ENCODE measurements around the gene MPG.
A peak's percentile ranks its signal among the peaks of the same experiment; 100 is the strongest.

MPG gene

GRCh38 chr16:94918-95265 lies 16.9 kb downstream of the MPG start:
- Mint-ChIP-seq H3K4me3 (no peak overlapping the region), H3K4me1 (peaks cover 5% of the 10 kb centered on the region), H3K27me3 (no peaks in the 10 kb centered on the region), H3K36me3 (ENCODE audit: low read depth) (peaks cover 10% of the 10 kb centered on the region), H3K9me3 (no peaks in the 10 kb centered on the region), H3K27ac (no peak overlapping the region)
- no peak for ATAC-seq
- DNase-seq, result no peak

DNA sequence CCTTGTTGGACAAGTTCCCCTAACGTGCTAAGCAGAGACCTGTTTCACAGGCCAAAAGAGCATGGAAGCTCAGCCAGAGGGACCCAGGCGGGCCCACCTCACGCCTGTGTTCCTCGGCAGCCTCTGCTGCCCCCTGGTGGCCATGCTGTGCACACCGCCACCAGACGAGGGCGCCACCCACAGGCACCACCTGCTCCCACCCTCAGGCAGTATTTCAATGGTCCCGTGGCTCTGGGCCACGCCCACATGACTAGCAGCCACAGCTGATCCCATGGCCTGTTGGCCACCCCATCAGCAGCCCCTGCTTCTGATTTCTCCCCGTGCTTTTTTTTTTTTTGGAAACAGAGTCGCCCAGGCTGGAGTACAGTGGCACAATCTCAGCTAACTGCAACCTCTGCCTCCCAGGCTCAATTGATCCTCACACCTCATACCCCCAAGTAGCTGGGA lies 18.9 kb downstream of the MPG start:
- no peaks in the 10 kb centered on the region for H3K9me3 Mint-ChIP-seq
- peak; percentile 92 for DNase-seq
- no peak overlapping the region for H3K27ac Mint-ChIP-seq
- peak; percentile 88 for ATAC-seq
- H3K36me3 Mint-ChIP-seq (ENCODE audit: low read depth), result peaks cover 17% of the 10 kb centered on the region
- no peak overlapping the region for H3K4me3 Mint-ChIP-seq
- H3K27me3 Mint-ChIP-seq, result no peaks in the 10 kb centered on the region
- H3K4me1 Mint-ChIP-seq, result peaks cover 5% of the 10 kb centered on the region

DNA sequence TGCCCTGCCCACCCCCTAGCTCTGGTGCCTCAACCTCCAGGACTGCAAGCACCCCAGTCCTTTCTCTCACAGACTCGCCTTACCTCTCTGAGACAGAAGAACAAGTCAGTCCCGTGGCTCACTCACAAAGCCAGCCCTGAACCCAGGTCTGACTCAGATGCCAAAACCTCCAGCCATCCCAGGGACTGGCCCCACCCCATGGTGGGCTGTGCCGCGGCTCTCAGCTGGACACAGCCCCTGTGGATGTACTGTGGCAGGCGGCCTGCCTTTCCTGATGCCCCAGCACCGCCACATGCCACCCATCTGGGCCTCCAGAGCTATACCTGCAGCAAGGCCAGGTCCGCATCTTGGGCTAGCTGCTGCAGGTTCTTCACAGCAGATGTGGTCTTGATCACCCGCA lies 19.8 kb downstream of the MPG start:
- DNase-seq (no peak), ATAC-seq (no peak)
- peaks cover 17% of the 10 kb centered on the region for H3K36me3 Mint-ChIP-seq (ENCODE audit: low read depth)
- H3K27ac Mint-ChIP-seq, result no peak overlapping the region
- H3K4me3 Mint-ChIP-seq, result no peak overlapping the region
- no peaks in the 10 kb centered on the region for H3K27me3 Mint-ChIP-seq
- peaks cover 5% of the 10 kb centered on the region for H3K4me1 Mint-ChIP-seq
- no peaks in the 10 kb centered on the region for H3K9me3 Mint-ChIP-seq

- no peak for DNase-seq
- Mint-ChIP-seq H3K27me3 (no peaks in the 10 kb centered on the region), H3K4me1 (peaks cover 5% of the 10 kb centered on the region), H3K9me3 (no peaks in the 10 kb centered on the region), H3K27ac (no peak overlapping the region), H3K4me3 (no peak overlapping the region), H3K36me3 (ENCODE audit: low read depth) (peaks cover 19% of the 10 kb centered on the region)
- ATAC-seq, result no peak
Measured at GRCh38 chr16:100989-101388, 23.0 kb downstream of the MPG start.

GRCh38 chr16:101586-101985 lies 23.6 kb downstream of the MPG start:
- no peaks in the 10 kb centered on the region for H3K9me3 Mint-ChIP-seq
- no peak overlapping the region for H3K27ac Mint-ChIP-seq
- peaks cover 5% of the 10 kb centered on the region for H3K4me1 Mint-ChIP-seq
- no peak overlapping the region for H3K4me3 Mint-ChIP-seq
- peaks cover 20% of the 10 kb centered on the region for H3K36me3 Mint-ChIP-seq (ENCODE audit: low read depth)
- no peak for ATAC-seq
- DNase-seq, result no peak
- H3K27me3 Mint-ChIP-seq, result no peaks in the 10 kb centered on the region

GRCh38 chr16:102060-102855 lies 24.2 kb downstream of the MPG start:
- no peak overlapping the region for H3K27ac Mint-ChIP-seq
- H3K4me3 Mint-ChIP-seq, result no peak overlapping the region
- DNase-seq (no peak), ATAC-seq (no peak)
- no peaks in the 10 kb centered on the region for H3K4me1 Mint-ChIP-seq
- no peaks in the 10 kb centered on the region for H3K27me3 Mint-ChIP-seq
- peaks cover 18% of the 10 kb centered on the region for H3K36me3 Mint-ChIP-seq (ENCODE audit: low read depth)
- H3K9me3 Mint-ChIP-seq, result no peaks in the 10 kb centered on the region

DNA sequence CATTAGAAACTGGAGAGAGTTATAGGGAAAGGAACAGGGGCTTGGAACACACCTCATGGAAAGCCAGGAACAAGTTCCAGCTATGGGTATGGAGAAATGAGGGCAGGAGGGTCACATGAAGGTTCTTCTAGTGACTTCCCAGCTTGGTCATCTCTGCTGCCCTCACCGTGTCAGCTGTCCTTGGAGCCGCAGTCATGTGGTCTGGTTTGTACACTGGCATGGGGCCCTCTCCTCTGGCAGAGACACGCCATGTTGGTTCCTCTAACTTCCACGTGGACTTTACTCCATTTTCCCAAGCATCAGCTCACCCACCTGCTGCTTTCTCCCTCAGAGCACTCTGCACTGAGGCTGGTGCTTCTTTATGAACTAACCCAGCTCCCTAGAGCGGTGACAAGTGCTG lies 26.3 kb downstream of the MPG start:
- Mint-ChIP-seq H3K4me1 (no peaks in the 10 kb centered on the region), H3K36me3 (ENCODE audit: low read depth) (peaks cover 25% of the 10 kb centered on the region), H3K27me3 (no peaks in the 10 kb centered on the region), H3K4me3 (no peak overlapping the region), H3K27ac (no peak overlapping the region), H3K9me3 (no peaks in the 10 kb centered on the region)
- ATAC-seq (no peak), DNase-seq (no peak)

DNA sequence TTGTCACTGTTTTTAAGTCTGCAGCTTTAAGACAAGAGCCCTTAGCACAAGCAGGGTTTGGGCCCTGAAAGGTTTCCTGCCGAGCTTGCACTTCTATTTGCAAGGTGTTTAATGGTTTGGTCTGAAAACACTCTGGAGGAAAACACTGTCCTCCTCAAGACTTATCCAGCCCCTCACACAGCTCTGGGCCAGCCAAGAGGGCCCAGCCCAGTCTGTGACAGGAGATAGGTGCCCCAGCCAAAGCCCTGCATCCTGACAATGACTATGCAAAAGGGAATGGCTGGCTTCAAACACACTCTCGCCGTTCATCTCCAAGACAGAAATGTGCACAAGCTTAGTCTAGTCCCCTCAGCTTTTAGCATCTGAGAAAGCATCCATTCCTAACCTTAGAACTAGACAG lies 26.9 kb downstream of the MPG start:
- Mint-ChIP-seq H3K4me3 (no peak overlapping the region), H3K36me3 (ENCODE audit: low read depth) (peaks cover 28% of the 10 kb centered on the region), H3K27ac (no peak overlapping the region), H3K4me1 (no peaks in the 10 kb centered on the region), H3K9me3 (no peaks in the 10 kb centered on the region), H3K27me3 (no peaks in the 10 kb centered on the region)
- no peak for ATAC-seq
- no peak for DNase-seq

DNA sequence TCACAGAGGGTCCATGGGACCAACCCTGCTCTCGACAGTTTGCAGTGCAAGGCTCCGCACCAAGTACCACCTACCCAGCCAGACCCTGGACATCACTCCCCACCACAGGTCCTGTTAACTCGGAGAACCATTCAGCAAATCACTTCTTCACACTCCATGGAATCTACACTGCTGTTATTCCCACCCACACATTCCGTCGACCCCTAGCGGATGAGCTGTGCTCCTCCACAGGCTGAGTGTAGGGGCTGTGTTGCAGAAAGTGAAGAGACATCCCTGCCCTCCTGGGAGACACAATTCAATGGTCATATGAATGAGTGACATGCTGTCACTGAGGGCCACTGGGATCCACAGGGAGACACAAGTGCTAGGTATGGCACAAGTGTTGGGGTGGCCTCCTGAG lies 27.5 kb downstream of the MPG start:
- DNase-seq, result no peak
- Mint-ChIP-seq H3K9me3 (no peaks in the 10 kb centered on the region), H3K4me3 (no peak overlapping the region), H3K27me3 (no peaks in the 10 kb centered on the region), H3K27ac (no peak overlapping the region), H3K4me1 (no peaks in the 10 kb centered on the region), H3K36me3 (ENCODE audit: low read depth) (peaks cover 27% of the 10 kb centered on the region)
- no peak for ATAC-seq

DNA sequence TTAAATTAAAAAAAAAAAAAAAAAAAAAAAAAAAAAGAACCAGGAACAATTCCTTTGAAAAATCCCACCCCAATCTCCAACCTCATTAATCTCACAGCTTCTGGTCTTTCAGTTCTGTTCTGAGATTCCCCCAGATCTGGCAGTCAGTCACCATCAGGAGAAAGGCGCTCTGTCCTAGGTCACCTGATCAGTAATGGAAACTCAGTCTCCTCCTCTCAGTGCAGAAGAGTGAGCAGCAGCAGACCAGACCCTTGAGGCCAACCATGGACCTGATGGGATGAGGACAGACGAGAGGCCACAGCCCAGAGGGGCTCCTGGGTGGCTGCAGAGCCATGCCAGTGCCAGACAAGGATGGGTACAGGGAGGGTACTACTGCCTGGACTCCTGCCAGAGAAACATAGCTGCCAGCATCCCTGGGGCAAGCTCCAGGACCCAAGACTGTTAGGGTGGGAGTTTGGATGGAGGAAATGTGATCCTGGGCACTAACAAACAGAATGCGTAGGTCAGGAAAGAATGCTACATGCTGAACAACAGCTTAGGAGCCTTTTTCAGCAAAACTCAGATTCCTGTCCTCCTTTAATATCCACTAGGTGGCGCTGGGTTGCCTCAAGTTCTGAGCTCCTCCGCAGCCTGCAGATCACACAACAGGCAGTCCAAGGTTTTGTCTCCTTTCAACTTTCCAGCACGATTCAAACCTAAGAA lies 28.7 kb downstream of the MPG start:
- peak; percentile 48 for DNase-seq
- no peaks in the 10 kb centered on the region for H3K9me3 Mint-ChIP-seq
- H3K4me3 Mint-ChIP-seq, result no peak overlapping the region
- H3K27ac Mint-ChIP-seq, result no peak overlapping the region
- H3K36me3 Mint-ChIP-seq (ENCODE audit: low read depth), result peaks cover 28% of the 10 kb centered on the region
- peak; percentile 59 for ATAC-seq
- no peaks in the 10 kb centered on the region for H3K27me3 Mint-ChIP-seq
- H3K4me1 Mint-ChIP-seq, result no peaks in the 10 kb centered on the region

- Mint-ChIP-seq H3K27me3 (no peaks in the 10 kb centered on the region), H3K36me3 (ENCODE audit: low read depth) (peaks cover 43% of the 10 kb centered on the region), H3K27ac (no peak overlapping the region), H3K4me1 (peaks cover 10% of the 10 kb centered on the region), H3K4me3 (no peak overlapping the region), H3K9me3 (no peaks in the 10 kb centered on the region)
- no peak for ATAC-seq
- DNase-seq, result no peak
Measured at GRCh38 chr16:112153-112840, 34.3 kb downstream of the MPG start.

DNA sequence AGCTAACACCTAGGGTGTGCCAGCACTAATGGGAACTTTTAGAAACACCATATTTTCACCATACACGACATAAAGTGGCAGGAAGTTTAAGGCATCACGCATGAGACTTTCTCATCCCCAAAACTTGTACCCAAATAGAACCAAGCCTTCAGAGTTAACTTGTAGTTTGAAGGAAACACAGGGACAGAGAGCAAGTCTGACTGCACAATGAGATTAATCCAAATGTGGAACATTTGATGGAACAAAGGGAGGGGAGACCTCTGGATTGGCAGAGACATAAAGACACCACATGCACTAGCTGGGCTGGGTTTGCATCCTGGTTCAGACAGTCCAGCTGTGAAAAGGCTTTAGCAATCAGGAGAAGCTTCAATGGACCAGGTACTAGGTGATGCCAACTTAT lies 36.3 kb downstream of the MPG start:
- H3K27me3 Mint-ChIP-seq, result no peaks in the 10 kb centered on the region
- no peaks in the 10 kb centered on the region for H3K9me3 Mint-ChIP-seq
- peaks cover 10% of the 10 kb centered on the region for H3K4me1 Mint-ChIP-seq
- no peak overlapping the region for H3K4me3 Mint-ChIP-seq
- ATAC-seq (no peak), DNase-seq (no peak)
- peaks cover 32% of the 10 kb centered on the region for H3K36me3 Mint-ChIP-seq (ENCODE audit: low read depth)
- H3K27ac Mint-ChIP-seq, result no peak overlapping the region

GRCh38 chr16:116015-116414 lies 38.0 kb downstream of the MPG start:
- no peak for ATAC-seq
- H3K27me3 Mint-ChIP-seq, result no peaks in the 10 kb centered on the region
- H3K4me1 Mint-ChIP-seq, result peaks cover 10% of the 10 kb centered on the region
- no peaks in the 10 kb centered on the region for H3K9me3 Mint-ChIP-seq
- H3K27ac Mint-ChIP-seq, result no peak overlapping the region
- H3K36me3 Mint-ChIP-seq (ENCODE audit: low read depth), result peaks cover 26% of the 10 kb centered on the region
- DNase-seq, result no peak
- H3K4me3 Mint-ChIP-seq, result no peak overlapping the region

DNA sequence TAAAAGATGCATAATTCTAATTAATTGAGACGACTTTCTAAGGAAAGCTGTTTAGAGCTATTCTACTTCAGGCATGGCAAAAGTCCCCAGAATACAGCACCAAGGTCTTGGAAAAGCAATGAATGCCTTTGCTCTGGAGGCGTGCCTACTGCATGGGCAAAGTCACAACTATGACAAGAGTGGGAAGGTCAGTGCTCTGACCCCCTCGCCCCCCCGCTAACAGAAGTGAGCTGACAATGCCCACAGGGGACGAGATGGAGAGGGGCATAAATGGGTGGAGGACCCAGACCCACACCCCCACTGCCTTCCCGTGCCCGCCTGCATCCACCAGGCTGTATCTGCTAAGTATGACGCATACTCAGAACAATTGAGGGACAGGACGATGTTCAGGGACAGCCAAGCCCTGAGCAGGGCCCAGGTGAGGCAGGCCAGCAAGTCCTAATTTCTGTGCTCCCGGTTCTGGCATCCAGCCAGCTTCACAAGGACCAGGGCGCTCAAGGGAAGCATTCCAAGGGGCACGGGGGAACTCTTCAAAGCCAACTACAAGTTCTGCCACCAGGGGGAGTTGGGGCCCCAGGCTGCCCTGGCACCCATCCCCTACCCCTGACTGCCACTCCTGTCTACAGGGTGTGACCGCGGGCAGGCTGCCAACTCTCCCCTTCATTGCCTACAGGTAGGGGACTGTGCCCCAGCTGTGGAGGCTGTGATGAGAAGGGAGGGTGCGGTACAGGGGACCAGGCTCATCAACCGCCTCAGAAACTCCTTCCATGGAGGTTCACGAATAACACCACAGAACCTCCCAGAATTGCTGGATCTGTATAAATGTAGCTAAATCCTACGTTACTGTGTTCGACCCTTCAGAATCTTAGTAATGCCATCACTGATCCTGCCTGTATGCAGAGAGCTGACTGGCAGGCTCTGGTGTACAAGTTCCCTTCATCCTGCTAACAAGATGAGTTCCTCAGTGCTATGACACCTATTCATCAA lies 39.6 kb downstream of the MPG start:
- H3K27ac Mint-ChIP-seq, result no peak overlapping the region

More for the DNA sequence above, 39.6 kb downstream of the MPG start:
- Mint-ChIP-seq H3K4me1 (peaks cover 10% of the 10 kb centered on the region), H3K27me3 (no peaks in the 10 kb centered on the region), H3K36me3 (ENCODE audit: low read depth) (peaks cover 19% of the 10 kb centered on the region), H3K9me3 (no peaks in the 10 kb centered on the region), H3K4me3 (no peak overlapping the region)
- ATAC-seq, result peak; percentile 74
- peak; percentile 74 for DNase-seq
